IPS-20b (cell line): ENCODE results near the gene ZNF479.
"Not testable (repeated sequence)": the region's sequence is repeated elsewhere in the genome, so short reads cannot be mapped to it uniquely, and the experiment has no call there.

Experiments
- H3K27ac ChIP-seq: one replicate; pipeline ENCODE4 v1.5.1; 2013; ENCODE audit warnings: low read length
- H3K27me3 ChIP-seq: 2 replicates; pipeline ENCODE4 v1.6.1; 2013; ENCODE audit warnings: mild to moderate bottlenecking, low read length, inconsistent platforms; ENCODE audit not compliant: insufficient read depth
- H3K36me3 ChIP-seq: 2 replicates; pipeline ENCODE4 v1.6.1; 2013; ENCODE audit warnings: low read depth, mild to moderate bottlenecking, inconsistent platforms, low read length, moderate library complexity; ENCODE audit not compliant: insufficient read depth
- H3K4me1 ChIP-seq: 2 replicates; pipeline ENCODE4 v1.6.1; 2013; ENCODE audit warnings: mild to moderate bottlenecking, control low read depth, inconsistent platforms, low read length, moderate library complexity; ENCODE audit not compliant: insufficient read depth
- H3K4me3 ChIP-seq: 2 replicates; pipeline ENCODE4 v1.5.1; 2013; ENCODE audit warnings: mild to moderate bottlenecking, low read length, inconsistent platforms
- H3K9ac ChIP-seq: 2 replicates; pipeline ENCODE4 v1.6.1; 2013; ENCODE audit warnings: low read depth, mild to moderate bottlenecking, inconsistent platforms, low read length, moderate library complexity
- H3K9me3 ChIP-seq: 2 replicates; pipeline ENCODE4 v1.6.1; 2013; ENCODE audit warnings: mild to moderate bottlenecking, low read depth, low read length, inconsistent platforms; ENCODE audit not compliant: insufficient read depth

ZNF479 gene

GRCh38 chr7:57132336-57132735 lies at the start of gene ZNF479:
Gene ZNF479, minus strand, starts transcription at chr7:57132436. Its CDS starts 112 bp downstream, at chr7:57132324.
- H3K27me3 ChIP-seq: not testable (repeated sequence)

GRCh38 chr7:57182031-57182430 lies 49.8 kb upstream of the ZNF479 start:
- Histone ChIP-seq H3K4me3 (no peak overlapping the region), H3K27me3 (no peaks in the 10 kb centered on the region), H3K36me3 (no peaks in the 10 kb centered on the region), H3K9ac (no peak overlapping the region), H3K9me3 (peaks cover 66% of the 10 kb centered on the region), H3K4me1 (no peaks in the 10 kb centered on the region), H3K27ac (no peak overlapping the region)

More at GRCh38 chr7:57132336-57132735, at the start of gene ZNF479:
- H3K9ac ChIP-seq, H3K27ac ChIP-seq, H3K4me3 ChIP-seq, H3K36me3 ChIP-seq, H3K4me1 ChIP-seq: not testable (repeated sequence)
- peaks cover 75% of the 10 kb centered on the region for H3K9me3 ChIP-seq

DNA sequence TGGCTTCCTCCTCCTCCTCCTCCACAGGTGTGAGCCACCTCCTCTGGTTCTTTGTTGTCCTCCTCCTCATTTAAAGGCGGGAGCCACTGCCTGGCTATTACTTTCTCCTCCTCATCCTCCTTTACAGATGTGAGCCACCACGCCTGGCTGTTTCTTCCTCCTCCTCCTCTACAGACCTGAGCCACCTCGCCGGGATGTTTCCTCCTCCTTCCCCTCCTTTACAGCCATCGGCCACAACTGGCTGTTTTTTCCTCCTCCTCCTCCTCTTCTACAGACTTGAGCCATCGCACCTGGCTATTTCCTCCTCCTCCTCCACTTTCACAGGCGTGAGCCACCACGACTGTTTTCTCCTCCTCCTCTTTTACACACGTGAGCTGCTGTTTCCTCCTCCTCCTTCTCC lies 49.0 kb upstream of the ZNF479 start:
- no peaks in the 10 kb centered on the region for H3K36me3 ChIP-seq
- H3K27me3 ChIP-seq: no peaks in the 10 kb centered on the region
- no peak overlapping the region for H3K27ac ChIP-seq
- H3K4me1 ChIP-seq: no peaks in the 10 kb centered on the region
- no peak overlapping the region for H3K4me3 ChIP-seq
- no peak overlapping the region for H3K9ac ChIP-seq
- H3K9me3 ChIP-seq: peaks cover 74% of the 10 kb centered on the region

DNA sequence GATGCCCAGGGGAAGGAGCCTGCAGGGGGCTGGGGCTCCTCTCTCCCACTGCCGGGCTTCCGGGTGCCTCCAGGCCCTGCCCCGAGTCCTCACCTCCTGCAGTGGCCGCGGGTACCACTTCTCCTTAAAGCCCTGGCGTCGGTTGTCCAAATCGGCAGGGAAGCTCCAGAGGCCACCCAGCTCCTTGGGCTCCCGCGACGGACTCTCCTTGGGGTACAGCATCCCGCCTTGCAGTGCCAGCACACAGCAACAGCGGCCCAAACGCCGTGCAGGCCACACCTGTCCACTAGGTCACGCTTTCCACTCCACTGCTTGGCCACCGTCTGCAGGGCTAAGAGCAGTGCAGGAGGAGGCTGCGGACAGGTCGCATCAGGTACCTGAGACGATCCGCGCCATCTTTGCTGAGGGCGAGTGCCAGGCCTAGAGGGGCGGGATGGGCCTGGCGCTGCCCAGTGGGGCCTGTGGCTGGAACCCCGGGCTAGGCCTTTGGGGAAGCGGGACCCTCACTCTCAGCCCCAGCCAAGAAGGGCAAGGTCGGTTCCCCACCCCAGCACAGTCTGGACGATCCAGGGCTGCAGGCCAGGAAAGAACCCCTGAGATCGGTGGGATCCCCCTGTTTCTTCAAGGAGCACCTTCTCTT lies 47.7 kb upstream of the ZNF479 start:
- Histone ChIP-seq H3K27me3 (no peaks in the 10 kb centered on the region), H3K9me3 (peaks cover 74% of the 10 kb centered on the region), H3K4me3 (no peak overlapping the region)

DNA sequence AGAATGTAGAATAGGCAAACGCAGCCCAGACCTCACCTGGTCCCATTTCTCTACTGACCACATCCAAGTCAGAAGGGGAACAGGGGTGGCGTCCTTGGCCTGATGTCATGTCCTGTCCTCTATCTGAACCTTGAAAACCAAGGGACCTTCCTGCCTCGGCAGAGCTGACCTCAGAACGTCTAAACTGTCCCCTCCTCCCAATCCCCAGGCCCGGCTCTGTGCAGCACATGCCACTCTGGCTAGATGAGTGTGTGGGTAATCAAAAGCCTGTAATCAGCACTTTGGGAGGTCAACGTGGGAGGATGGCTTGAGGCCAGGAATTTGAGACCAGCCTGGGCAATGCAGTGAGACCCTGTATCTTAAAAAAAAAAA lies 46.5 kb upstream of the ZNF479 start:
- no peaks in the 10 kb centered on the region for H3K36me3 ChIP-seq
- peaks cover 69% of the 10 kb centered on the region for H3K9me3 ChIP-seq
- no peak overlapping the region for H3K27ac ChIP-seq
- H3K4me3 ChIP-seq: no peak overlapping the region
- no peaks in the 10 kb centered on the region for H3K27me3 ChIP-seq
- no peaks in the 10 kb centered on the region for H3K4me1 ChIP-seq
- H3K9ac ChIP-seq: no peak overlapping the region

More for the DNA sequence above, 47.7 kb upstream of the ZNF479 start:
- Histone ChIP-seq H3K4me1 (no peaks in the 10 kb centered on the region), H3K27ac (no peak overlapping the region), H3K9ac (no peak overlapping the region), H3K36me3 (no peaks in the 10 kb centered on the region)

GRCh38 chr7:57177856-57178767 lies 45.9 kb upstream of the ZNF479 start:
- no peak overlapping the region for H3K9ac ChIP-seq
- peaks cover 64% of the 10 kb centered on the region for H3K9me3 ChIP-seq
- no peaks in the 10 kb centered on the region for H3K36me3 ChIP-seq
- H3K4me1 ChIP-seq: no peaks in the 10 kb centered on the region
- no peak overlapping the region for H3K4me3 ChIP-seq
- no peaks in the 10 kb centered on the region for H3K27me3 ChIP-seq
- no peak overlapping the region for H3K27ac ChIP-seq

DNA sequence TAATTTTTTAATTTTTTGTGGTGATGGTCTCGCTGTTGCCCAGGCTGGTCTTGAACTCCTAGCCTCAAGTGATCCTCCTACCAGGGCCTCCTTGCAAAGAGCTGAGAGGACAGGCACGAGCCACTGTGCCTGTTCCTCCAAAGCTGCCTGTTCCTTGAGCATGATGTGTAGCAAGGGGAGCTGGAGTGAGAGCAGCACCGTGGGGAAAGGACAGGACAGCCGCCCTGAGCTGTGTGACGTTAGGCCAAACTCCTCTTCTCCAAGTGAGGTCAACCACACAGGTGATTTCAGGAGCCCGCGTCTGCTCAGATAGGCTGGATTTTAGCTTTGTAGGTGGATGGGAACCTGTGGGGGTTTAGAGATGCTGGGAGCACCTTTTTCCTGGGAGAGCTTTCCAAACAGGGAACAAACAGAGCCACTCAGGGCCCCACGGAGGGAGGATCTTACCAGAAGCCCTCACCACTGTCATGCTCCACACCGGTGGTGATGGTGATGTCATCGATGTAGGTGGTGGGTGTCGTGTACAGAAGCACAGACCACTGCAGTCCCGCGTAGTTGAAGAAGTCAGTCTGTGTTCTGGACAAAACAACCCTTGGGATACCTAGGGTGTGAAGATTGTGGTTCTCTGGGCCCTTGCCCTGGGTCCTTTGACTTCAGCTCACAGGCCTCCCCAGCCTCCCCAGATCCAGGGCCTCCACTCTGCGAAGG lies 44.8 kb upstream of the ZNF479 start:
- Histone ChIP-seq H3K9me3 (peaks cover 54% of the 10 kb centered on the region), H3K9ac (no peak overlapping the region), H3K4me1 (no peaks in the 10 kb centered on the region), H3K4me3 (no peak overlapping the region), H3K36me3 (no peaks in the 10 kb centered on the region), H3K27ac (no peak overlapping the region), H3K27me3 (no peaks in the 10 kb centered on the region)

GRCh38 chr7:57165285-57165899 lies 33.2 kb upstream of the ZNF479 start:
- Histone ChIP-seq H3K4me1 (no peaks in the 10 kb centered on the region), H3K9ac (no peak overlapping the region), H3K36me3 (no peaks in the 10 kb centered on the region), H3K27ac (no peak overlapping the region), H3K4me3 (no peak overlapping the region), H3K9me3 (peaks cover 19% of the 10 kb centered on the region), H3K27me3 (no peaks in the 10 kb centered on the region)

- not testable (repeated sequence) for H3K36me3 ChIP-seq, H3K27ac ChIP-seq, H3K9ac ChIP-seq, H3K27me3 ChIP-seq, H3K4me1 ChIP-seq, H3K4me3 ChIP-seq
- peaks cover 32% of the 10 kb centered on the region for H3K9me3 ChIP-seq
These were observed 12.0 kb downstream of the ZNF479 start for GRCh38 chr7:57120123-57120784.
